Body of pancreas (tissue), 4 donors: ENCODE results near the gene MDFIC. TPM values are rescaled to one million over a fixed set of nuclear protein-coding genes. Genes with fewer than 3 reads are reported as not detected.

Source experiments
- ATAC-seq: fragments of 150-250 bp; one replicate; pipeline ENCODE4 v1.9.1; 2016
- DNase-seq, 4 donors: peaks; one replicate each; pipeline ENCODE4 v3.0.0-alpha.2; 2019
- H3K27ac ChIP-seq, 4 donors: fragments of 200-600 bp; sonication (generic); 1 replicate in 3 of 4; 2 replicates in 1 of 4; pipeline versions ENCODE4 v1.5.1 to v1.6.1; 2016 to 2019; ENCODE audit warnings: mild to moderate bottlenecking in 1 of 4, mixed read lengths in 1 of 4, moderate library complexity in 1 of 4
- H3K27me3 ChIP-seq, 2 donors: fragments of 200-600 bp; sonication (generic); one replicate each; pipeline ENCODE4 v1.6.0; 2016; ENCODE audit warnings: mild to moderate bottlenecking in 1 of 2
- H3K36me3 ChIP-seq, 2 donors: fragments of 200-600 bp; sonication (generic); replicated peaks in 1 of 2; 2 replicates each; pipeline ENCODE4 v1.5.1; 2016; ENCODE audit warnings: low read depth in 2 of 2; ENCODE audit not compliant: insufficient read depth in 1 of 2
- H3K4me1 ChIP-seq: fragments of 200-600 bp; sonication (generic); one replicate; pipeline ENCODE4 v1.6.0; 2016
- H3K4me3 ChIP-seq, 2 donors: fragments of 200-600 bp; sonication (generic); 1 replicate in 1 of 2; 2 replicates in 1 of 2; pipeline ENCODE4 v1.5.1; 2016 to 2019
- H3K9me3 ChIP-seq, 3 donors: fragments of 200-600 bp; sonication (generic); 1 replicate in 2 of 3; 2 replicates in 1 of 3; pipeline ENCODE4 v1.5.1; 2016
- POLR2A ChIP-seq, 3 donors: fragments of 450-650 bp; IDR thresholded peaks; one replicate each; pipeline ENCODE4 v1.6.1; 2016; ENCODE audit warnings: antibody characterized with exemption in 3 of 3, mild to moderate bottlenecking in 2 of 3
- WGBS, 2 donors: methylation state at CpG; one replicate each; pipeline ENCODE4 v1.1.5; 2017; 5-methylcytosine and 5-hydroxymethylcytosine counted together
- intact Hi-C: fragments of 100-400 bp; cut with DNase I; formaldehyde crosslinking; loops from one replicate; pipeline ENCODE4 v1.15.1; 2023
- total RNA-seq, 2 donors: library from RNA; depleted of rRNA; stranded (reverse); fragments of >200 nt; gene quantifications; one replicate each; pipeline ENCODE4 v1.1.0, GENCODE V29; 2016
- TF ChIP-seq, protein P1 (sequence below), 7 experiments: fragments of 450-650 bp in 4 of 7; fragments of 200-600 bp in 3 of 7; sonication (generic) in 3 of 7; IDR thresholded peaks; one replicate each; pipeline ENCODE4 v1.5.1; 2016 to 2019; ENCODE audit warnings: antibody characterized with exemption in 7 of 7

MDFIC gene
- total RNA-seq, 2 donors from 2014 or later, result 12.5 to 35.3 TPM

- no peak for ATAC-seq
- Histone ChIP-seq H3K36me3 (no peaks in the 10 kb centered on the region), H3K4me1 (no peaks in the 10 kb centered on the region), H3K4me3 (no peak overlapping the region), H3K27ac (no peak overlapping the region), H3K9me3 (no peaks in the 10 kb centered on the region), H3K27me3 (no peaks in the 10 kb centered on the region)
- TF ChIP-seq POLR2A (IDR thresholded peaks at IDR 0.05), result no peak
- TF ChIP-seq, protein P1, sequence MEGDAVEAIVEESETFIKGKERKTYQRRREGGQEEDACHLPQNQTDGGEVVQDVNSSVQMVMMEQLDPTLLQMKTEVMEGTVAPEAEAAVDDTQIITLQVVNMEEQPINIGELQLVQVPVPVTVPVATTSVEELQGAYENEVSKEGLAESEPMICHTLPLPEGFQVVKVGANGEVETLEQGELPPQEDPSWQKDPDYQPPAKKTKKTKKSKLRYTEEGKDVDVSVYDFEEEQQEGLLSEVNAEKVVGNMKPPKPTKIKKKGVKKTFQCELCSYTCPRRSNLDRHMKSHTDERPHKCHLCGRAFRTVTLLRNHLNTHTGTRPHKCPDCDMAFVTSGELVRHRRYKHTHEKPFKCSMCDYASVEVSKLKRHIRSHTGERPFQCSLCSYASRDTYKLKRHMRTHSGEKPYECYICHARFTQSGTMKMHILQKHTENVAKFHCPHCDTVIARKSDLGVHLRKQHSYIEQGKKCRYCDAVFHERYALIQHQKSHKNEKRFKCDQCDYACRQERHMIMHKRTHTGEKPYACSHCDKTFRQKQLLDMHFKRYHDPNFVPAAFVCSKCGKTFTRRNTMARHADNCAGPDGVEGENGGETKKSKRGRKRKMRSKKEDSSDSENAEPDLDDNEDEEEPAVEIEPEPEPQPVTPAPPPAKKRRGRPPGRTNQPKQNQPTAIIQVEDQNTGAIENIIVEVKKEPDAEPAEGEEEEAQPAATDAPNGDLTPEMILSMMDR (IDR thresholded peaks at IDR 0.05), result no peak
- intact Hi-C loops, result no loop called here
- DNase-seq, result no peak
- 61 to 76% methylated on average over 1 of the region's 1 CpG for WGBS, 2 donors
Observed at GRCh38 chr7:114901771-114902170, 20.1 kb upstream of the MDFIC start.

- no peak for TF ChIP-seq POLR2A (IDR thresholded peaks at IDR 0.05)
- TF ChIP-seq, protein P1 (IDR thresholded peaks at IDR 0.05), result no peak
- H3K36me3 ChIP-seq, result no peaks in the 10 kb centered on the region
- no peak overlapping the region for H3K27ac ChIP-seq
- no peaks in the 10 kb centered on the region for H3K27me3 ChIP-seq
- 67 to 79% methylated on average over 2 of the region's 2 CpGs for WGBS, 2 donors
- DNase-seq (no peak), ATAC-seq (no peak)
- no peaks in the 10 kb centered on the region for H3K4me1 ChIP-seq
- no peak overlapping the region for H3K4me3 ChIP-seq
- intact Hi-C loops, result no loop called here
- H3K9me3 ChIP-seq, result no peaks in the 10 kb centered on the region
Observed at GRCh38 chr7:114903131-114903530, 18.8 kb upstream of the MDFIC start.

GRCh38 chr7:114910787-114911186 lies 11.1 kb upstream of the MDFIC start:
- H3K36me3 ChIP-seq, result no peaks in the 10 kb centered on the region
- TF ChIP-seq POLR2A (IDR thresholded peaks at IDR 0.05), result no peak
- TF ChIP-seq, protein P1 (IDR thresholded peaks at IDR 0.05), result no peak
- ATAC-seq (no peak), DNase-seq (no peak)
- intact Hi-C loops, result no loop called here
- no peaks in the 10 kb centered on the region for H3K9me3 ChIP-seq
- H3K4me1 ChIP-seq, result no peaks in the 10 kb centered on the region
- H3K27me3 ChIP-seq, result no peaks in the 10 kb centered on the region
- 87 to 88% methylated on average over 2 of the region's 2 CpGs for WGBS, 2 donors
- no peak overlapping the region for H3K27ac ChIP-seq
- H3K4me3 ChIP-seq, result no peak overlapping the region

- intact Hi-C loops, result no loop called here
- H3K9me3 ChIP-seq, result no peaks in the 10 kb centered on the region
- no peak for TF ChIP-seq POLR2A (IDR thresholded peaks at IDR 0.05)
- TF ChIP-seq, protein P1 (IDR thresholded peaks at IDR 0.05), result no peak
- no peak for ATAC-seq
- H3K4me1 ChIP-seq, result no peaks in the 10 kb centered on the region
- H3K27ac ChIP-seq, result no peak overlapping the region
- no peaks in the 10 kb centered on the region for H3K36me3 ChIP-seq
- no peak overlapping the region for H3K4me3 ChIP-seq
- DNase-seq, result no peak
- WGBS, 2 donors, result 66 to 79% methylated on average over 4 of the region's 4 CpGs
- H3K27me3 ChIP-seq, result no peaks in the 10 kb centered on the region
Observed at GRCh38 chr7:114911411-114911810, 10.5 kb upstream of the MDFIC start.

GRCh38 chr7:114916261-114916892 lies 5.5 kb upstream of the MDFIC start:
- ATAC-seq (no peak), DNase-seq (no peak)
- WGBS, 2 donors, result 77 to 83% methylated on average over 6 of the region's 6 CpGs
- Histone ChIP-seq H3K9me3 (no peaks in the 10 kb centered on the region), H3K36me3 (no peaks in the 10 kb centered on the region), H3K27me3 (no peaks in the 10 kb centered on the region), H3K4me1 (no peaks in the 10 kb centered on the region), H3K27ac (no peak overlapping the region), H3K4me3 (no peak overlapping the region)
- no peak for TF ChIP-seq POLR2A (IDR thresholded peaks at IDR 0.05)
- intact Hi-C loops, result no loop called here
